Measurements from ENCODE around the gene MYL3.

Gene MYL3

GRCh38 chr3:46864061-46864881 is 1.0 kb upstream of the MYL3 start:
- no peak for DNase-seq

DNA sequence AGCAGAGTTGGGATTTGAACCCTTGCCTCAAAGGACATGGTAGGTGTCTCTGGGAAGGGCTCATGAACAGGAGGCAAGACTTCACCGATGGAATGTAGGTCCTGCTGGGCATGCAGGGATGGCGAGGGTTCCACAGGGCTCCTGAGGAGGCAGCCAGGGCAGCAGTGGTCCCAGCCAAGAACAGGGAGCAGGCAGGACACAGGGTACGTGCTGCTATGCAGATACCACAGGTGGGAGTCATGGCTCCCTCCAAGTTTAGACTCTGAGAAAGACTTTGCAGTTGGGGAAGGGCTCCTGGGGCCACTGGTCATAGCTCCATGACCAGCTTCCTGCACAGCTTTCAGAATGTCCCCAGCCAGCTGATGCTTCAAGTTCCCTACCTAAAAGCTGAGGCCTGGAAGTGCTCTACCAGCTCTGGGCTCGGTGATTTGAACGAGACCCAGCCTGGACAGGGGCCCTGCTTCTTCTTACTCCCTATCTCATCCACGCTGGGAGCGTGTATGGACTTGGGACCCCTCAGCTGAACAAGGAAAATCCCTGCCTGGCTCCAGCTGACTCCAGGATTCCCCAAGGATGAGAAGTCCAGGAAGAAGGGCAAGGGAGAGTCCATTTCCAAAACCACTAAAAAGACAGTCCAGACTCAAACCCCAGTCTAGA is 747 bp downstream of the MYL3 start:
- DNase-seq, result no peak

GRCh38 chr3:46861605-46862368 is 1.5 kb downstream of the MYL3 start:
- DNase-seq, result no peak

GRCh38 chr3:46860810-46861604 is 2.2 kb downstream of the MYL3 start:
- DNase-seq, result no peak

DNA sequence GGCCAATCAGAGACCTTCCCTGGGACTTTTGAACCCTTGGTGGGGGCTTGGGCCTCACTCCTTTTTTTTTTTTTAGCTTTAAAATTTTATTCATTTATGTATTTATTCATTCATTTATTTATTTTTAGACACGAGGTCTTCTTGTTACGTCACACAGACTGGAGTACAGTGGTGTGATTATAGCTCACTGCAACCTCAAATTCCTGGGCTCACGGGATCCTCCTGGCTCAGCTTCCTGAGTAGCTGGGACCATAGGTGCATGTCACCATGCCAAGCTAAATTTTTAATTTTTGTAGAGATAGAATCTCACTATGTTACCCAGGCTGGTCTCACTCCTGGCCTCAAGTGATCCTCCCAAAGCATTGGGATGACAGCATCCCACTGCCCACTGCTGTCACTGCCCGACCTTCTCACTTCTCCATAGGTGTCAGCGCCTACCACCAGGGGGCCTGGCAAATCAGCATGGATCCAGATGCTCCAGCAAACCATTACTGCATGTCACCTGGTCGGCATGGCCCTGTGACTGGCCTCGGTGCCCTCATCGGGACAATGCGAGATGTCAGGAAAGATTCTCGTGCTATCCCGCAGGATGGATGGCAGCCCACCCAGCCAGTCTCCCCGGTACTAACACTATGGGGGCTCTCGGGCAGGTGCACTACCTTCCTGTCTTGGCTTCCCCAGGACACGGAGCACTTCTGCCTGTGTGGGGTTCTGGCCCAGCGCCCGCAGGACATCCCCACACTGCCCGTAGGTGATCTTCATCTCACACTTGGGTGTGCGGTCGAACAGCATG is 3.0 kb downstream of the MYL3 start:
- no peak for DNase-seq

- DNase-seq, result no peak
Measured at GRCh38 chr3:46859001-46859710, 4.1 kb downstream of the MYL3 start.

DNA sequence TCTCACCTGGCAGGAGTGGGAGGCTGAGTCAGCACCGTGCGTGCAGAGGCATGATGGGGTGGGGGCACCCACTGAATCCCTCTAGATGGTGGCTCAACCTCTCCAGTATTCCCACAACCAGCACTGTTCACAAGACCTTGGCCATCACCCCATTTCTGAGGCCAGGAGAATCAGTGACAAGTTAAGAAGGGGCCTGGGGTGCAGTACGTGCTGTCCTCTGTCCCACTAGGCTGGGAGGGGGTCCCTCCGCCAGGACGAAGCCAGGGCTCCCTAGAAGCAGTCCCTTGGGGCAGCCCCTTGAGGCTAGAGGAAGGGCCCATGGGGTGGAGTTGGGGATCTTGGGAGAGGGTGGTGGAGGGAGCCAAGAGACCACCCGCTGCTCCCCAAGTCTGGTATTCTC is 4.8 kb downstream of the MYL3 start:
- no peak for DNase-seq

DNA sequence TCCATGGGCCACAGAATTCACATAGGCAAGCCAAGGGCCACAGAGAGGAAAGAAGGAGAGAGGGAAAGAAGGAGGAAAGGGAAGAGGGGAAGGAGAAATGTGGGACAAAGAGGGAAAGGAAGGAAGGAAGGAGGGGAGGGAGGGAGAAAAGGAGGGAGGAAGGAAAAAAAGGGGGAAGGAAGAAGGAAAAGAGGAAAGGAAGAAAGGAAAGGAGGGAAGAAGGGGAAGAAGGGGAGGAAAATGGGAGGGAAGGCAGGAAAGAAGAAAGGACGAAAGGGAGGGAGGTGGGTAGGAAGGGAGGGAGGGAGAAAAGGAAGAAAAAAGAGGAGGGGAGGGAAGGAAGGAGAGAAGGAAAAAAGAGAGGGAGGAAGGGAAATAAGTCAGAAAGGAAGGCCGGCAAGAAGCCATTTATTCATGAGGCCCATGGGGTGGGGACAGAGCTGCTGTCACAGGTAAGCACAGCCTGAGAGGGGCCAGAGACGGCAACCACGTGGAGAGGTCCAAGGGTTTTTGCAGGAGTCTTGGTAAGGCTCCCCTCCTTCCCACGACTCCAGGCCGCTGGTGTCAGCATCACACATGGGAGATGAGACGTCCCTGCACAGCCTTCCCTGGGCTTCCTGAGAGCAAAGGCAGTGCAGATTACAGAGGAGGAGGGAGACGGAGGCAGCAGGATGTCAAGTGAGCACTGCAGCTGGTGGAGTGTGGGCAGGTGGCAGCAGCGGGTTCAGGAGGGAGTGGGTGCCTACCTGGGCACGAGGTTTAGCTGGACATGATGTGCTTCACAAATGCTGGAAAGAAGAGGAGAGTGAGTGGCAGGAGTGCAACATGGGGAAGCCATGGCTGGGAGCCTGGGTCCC is 5.5 kb downstream of the MYL3 start:
- DNase-seq, result no peak

DNA sequence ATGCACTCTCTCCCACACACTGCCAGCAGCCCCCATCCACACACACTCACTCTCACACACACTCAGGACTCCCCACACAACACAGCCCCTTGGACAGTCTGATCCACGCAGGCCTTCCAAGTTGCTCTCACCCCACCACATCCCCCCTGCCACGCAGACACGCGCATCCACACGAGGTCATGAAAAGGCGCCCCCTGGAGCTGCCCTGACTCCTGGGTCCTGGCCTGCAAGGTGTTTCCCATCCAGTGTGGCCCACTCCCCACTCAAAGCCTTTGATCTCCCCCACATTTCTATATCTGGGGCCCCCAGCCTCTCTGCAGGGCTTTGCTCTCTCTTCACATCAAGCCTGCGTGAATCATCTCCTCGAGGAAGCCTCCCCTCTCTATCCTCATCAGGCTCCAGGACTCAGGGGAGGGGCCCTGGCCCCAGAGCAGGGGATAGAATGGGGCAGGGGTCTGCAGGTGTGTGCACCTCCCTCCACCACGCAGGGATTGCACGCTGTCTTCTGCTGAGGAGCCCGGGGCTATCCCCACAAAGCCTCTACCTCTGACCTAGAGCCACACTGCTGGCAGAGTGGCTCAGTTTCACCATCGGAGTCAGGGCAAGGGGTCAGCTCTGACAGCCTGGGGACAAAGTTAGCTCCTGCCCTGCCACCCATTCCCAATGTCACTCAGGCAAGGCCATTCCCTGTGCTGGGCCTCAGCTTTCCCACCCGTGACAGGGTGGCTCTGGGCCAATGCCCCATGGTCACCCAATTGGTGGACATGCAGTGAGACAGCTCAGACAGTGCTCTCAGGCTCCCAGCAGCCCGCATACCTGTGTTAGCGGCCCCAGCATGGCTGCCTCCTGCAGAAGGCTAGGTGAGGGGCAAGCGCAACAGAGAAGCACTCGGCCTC is 6.4 kb downstream of the MYL3 start:
- DNase-seq, result no peak

GRCh38 chr3:46854555-46854991 is 8.7 kb downstream of the MYL3 start:
- DNase-seq, result no peak

DNA sequence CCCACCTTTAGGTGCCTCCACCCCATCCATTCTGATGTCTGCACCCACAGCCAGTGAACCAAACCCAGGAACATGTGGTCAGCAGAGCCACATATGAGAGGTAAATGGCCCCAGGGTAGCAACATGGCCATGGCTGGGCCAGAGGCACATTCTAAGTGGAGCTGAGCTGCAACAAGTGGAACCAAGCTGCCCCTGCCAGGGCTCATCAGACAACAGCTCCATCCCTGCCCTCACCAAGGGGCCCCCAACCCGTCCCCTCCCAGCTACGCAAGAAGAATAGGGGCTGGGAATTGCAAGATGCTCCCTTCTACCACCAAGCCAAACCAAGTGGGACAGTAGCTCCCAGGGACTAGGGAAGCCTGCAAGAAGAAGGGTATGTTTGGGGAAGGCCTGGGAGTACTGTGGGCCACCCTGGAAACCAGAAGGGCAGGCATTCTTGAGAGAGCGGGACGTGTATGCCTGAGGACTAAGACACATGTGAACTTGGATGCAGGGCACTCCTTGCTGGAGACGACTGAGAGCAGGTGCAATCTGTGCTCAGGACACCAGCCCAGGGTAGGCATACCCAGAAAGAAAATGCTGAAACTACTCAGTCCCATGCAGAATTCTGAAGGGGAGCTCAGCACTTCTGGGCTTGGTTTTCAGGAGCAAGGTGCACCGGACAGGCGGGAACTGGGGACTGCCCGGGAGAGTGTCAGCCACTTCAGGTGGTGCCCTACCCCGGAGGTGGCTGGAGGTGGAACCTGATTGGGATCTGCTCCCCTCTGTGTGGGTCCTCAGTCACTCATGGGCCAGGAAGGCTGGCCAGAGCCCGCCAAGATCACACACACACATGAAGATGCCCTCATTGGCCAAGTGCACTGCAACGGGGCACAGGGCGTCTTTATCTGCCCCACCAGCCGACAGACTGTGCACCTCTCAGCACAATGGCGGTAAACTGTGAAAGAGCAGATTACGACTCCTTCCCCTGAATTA is 9.5 kb downstream of the MYL3 start:
- DNase-seq, result no peak

DNA sequence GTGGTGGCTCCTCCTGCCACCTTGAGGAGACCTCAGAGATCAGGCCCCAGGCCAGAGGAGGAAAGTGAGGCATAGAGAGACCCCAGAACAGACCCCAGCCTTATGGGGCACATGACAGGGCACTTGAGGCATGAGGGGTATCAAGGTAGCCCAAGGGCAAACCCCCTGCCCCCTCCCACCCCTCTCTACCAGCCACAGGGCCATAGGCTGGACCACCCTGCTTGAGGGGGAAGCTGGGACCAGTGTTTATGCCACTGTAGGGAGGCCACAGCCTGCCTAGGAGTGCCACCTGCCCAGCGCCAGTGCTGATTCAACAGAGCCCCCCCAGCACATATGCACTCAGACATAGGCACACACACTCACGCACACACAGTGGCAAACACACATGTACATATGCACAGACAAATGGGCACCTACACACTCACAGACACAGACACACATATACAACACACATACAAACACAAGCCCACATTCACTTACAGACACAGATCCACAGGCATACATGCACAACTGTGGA is 10.3 kb downstream of the MYL3 start:
- DNase-seq, result no peak

- DNase-seq, result no peak
Measured at GRCh38 chr3:46852334-46852720, 10.9 kb downstream of the MYL3 start.

DNA sequence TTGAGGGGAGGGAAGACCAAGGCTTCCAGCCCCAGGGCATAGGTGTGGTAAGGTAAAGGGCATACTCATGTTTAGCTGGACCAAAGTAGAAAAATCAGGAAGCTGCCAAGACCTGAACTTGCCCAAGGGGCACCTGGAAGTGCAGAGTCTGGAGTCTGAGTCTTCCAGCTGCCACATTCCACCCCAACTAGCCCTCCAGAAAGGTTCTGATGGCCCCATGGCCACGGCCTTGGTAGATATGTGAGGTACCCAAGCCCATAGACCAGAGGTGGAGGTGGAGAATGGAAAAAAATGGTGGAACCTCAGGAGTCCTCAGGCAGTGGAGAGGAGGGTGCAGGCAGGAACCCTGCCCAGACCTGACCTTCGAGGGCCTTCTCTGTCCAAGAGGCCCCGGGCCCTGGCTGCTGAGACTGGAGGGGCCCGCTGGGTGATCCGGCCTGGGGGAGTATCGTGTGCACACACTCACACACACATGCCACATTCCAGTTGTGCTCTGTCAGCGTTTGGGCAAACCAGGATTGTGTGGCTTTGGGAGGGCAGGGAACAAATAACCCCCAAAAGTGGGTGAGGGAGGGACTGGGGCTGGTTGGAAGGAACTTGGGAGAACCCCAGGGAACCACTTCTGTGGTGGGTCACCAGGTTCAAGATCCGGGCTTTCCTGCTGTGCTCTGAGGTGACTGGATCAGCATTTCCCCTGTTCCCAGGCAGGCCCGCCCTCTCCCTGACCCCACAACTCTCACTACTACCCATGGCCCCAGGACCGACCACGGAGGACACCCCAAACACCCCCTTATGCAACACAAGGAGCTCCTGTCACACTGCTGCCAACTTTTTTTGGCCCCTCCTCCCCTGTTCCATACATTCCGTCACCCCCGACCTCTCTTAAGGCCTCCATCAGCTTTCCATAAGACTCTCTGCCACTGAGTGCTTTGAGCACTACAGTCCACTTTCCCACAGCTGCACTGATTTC is 11.6 kb downstream of the MYL3 start:
- no peak for DNase-seq

DNA sequence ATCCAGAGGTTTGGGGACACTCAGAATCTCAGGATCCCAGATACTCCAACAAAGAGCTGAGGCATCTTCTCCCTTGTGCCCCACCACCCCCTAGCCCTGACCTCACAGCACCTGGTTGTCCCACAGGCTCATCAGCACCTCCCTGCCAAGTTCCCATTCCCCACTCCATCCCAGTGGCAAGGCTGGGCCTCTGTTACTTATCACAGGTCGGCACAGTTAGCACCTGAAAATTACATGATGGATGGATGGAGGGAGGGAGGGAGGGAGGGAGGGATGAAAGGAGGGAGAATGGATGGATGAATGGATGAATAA is 12.8 kb downstream of the MYL3 start:
- DNase-seq, result no peak

DNA sequence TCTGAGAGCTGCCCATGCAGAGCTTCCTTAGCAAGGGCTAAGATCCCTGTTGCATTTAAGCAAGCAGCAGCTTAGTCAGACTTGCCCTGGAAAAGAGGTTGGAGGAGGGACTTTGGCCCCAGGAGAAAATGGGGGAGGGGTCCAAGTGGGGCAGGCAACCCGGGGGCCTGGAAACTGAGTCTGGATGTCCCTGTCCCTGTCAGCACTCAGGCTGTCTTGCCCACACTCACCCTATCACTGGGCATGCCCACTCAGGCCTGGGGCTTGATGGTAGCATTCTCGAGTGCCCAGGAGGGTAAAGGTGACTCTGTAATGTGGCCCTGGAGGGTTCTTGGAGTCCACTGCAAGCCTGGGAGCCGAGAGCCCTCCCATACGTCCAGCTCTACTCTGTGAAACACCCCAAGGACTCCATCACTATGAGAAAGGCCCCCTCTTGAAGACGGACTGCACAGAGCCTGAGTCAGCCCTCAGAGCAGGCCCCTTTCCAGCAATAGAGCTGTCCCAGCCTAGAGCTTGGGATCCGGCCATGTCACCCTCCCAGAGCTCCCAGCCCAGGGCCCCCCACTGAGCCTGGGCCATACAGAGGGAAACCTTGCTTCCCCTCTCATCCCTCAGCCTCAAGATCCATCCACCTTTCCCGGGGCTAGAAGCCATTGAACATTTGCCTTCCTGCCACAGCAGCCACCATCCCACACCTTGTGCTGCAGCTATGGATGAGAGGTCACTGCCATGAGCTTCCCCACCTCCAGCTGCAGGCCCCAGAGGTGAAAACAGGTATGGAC is 13.4 kb downstream of the MYL3 start:
- no peak for DNase-seq

Measured in NCI-H446 treated with DMSO at 0.1 percent for 48 hours (cell line).